Measurements from ENCODE around the gene DIS3L2.
"Not testable (repeated sequence)": the region's sequence is repeated elsewhere in the genome, so short reads cannot be mapped to it uniquely, and the experiment has no call there.

The DIS3L2 gene

GRCh38 chr2:232368311-232368731 is 406.8 kb downstream of the DIS3L2 start:
- H3K27me3 ChIP-seq (replicated peaks; ENCODE audit: control insufficient read depth, insufficient read depth, low read length), result no peaks in the 10 kb centered on the region; the same call in 1 of the 2 replicates
- no peaks in the 10 kb centered on the region for H3K36me3 ChIP-seq (ENCODE audit: control insufficient read depth, insufficient read depth, low read length)
- DNase-seq (ENCODE audit: extremely low read depth, insufficient read length), result no peak
- H3K4me3 ChIP-seq (replicated peaks; ENCODE audit: low read depth, low read length), result no peak overlapping the region
- no peak for TF ChIP-seq CTCF (IDR thresholded peaks at IDR 0.05; ENCODE audit: insufficient read depth, low read length, poor library complexity, severe bottlenecking)

- DNase-seq (ENCODE audit: extremely low read depth, insufficient read length), result no peak
- no peak overlapping the region for H3K4me3 ChIP-seq (replicated peaks; ENCODE audit: low read depth, low read length)
- no peaks in the 10 kb centered on the region; the same call in 1 of the 2 replicates for H3K27me3 ChIP-seq (replicated peaks; ENCODE audit: control insufficient read depth, insufficient read depth, low read length)
- H3K36me3 ChIP-seq (ENCODE audit: control insufficient read depth, insufficient read depth, low read length), result no peaks in the 10 kb centered on the region
- no peak for TF ChIP-seq CTCF (IDR thresholded peaks at IDR 0.05; ENCODE audit: insufficient read depth, low read length, poor library complexity, severe bottlenecking)
These were observed 407.8 kb downstream of the DIS3L2 start for GRCh38 chr2:232369126-232369951.

GRCh38 chr2:232370007-232370406 is 408.5 kb downstream of the DIS3L2 start:
- DNase-seq (ENCODE audit: extremely low read depth, insufficient read length); H3K27me3 ChIP-seq (replicated peaks; ENCODE audit: control insufficient read depth, insufficient read depth, low read length); H3K4me3 ChIP-seq (replicated peaks; ENCODE audit: low read depth, low read length); H3K36me3 ChIP-seq (ENCODE audit: control insufficient read depth, insufficient read depth, low read length): not testable (repeated sequence)

- no peak for TF ChIP-seq CTCF (IDR thresholded peaks at IDR 0.05; ENCODE audit: insufficient read depth, low read length, poor library complexity, severe bottlenecking)
- Histone ChIP-seq H3K27me3 (replicated peaks; ENCODE audit: control insufficient read depth, insufficient read depth, low read length) (no peaks in the 10 kb centered on the region; the same call in 1 of the 2 replicates), H3K4me3 (replicated peaks; ENCODE audit: low read depth, low read length) (no peak overlapping the region), H3K36me3 (ENCODE audit: control insufficient read depth, insufficient read depth, low read length) (no peaks in the 10 kb centered on the region)
- DNase-seq (ENCODE audit: extremely low read depth, insufficient read length), result no peak
These were observed 411.0 kb downstream of the DIS3L2 start for GRCh38 chr2:232372231-232373208.

GRCh38 chr2:232374356-232374755 is 412.8 kb downstream of the DIS3L2 start:
- H3K36me3 ChIP-seq (ENCODE audit: control insufficient read depth, insufficient read depth, low read length), result no peaks in the 10 kb centered on the region
- H3K27me3 ChIP-seq (replicated peaks; ENCODE audit: control insufficient read depth, insufficient read depth, low read length), result no peaks in the 10 kb centered on the region; the same call in 1 of the 2 replicates
- DNase-seq (ENCODE audit: extremely low read depth, insufficient read length), result no peak
- H3K4me3 ChIP-seq (replicated peaks; ENCODE audit: low read depth, low read length), result no peak overlapping the region
- no peak for TF ChIP-seq CTCF (IDR thresholded peaks at IDR 0.05; ENCODE audit: insufficient read depth, low read length, poor library complexity, severe bottlenecking)

- DNase-seq (ENCODE audit: extremely low read depth, insufficient read length), result no peak
- no peaks in the 10 kb centered on the region for H3K36me3 ChIP-seq (ENCODE audit: control insufficient read depth, insufficient read depth, low read length)
- TF ChIP-seq CTCF (IDR thresholded peaks at IDR 0.05; ENCODE audit: insufficient read depth, low read length, poor library complexity, severe bottlenecking), result no peak
- no peak overlapping the region for H3K4me3 ChIP-seq (replicated peaks; ENCODE audit: low read depth, low read length)
- H3K27me3 ChIP-seq (replicated peaks; ENCODE audit: control insufficient read depth, insufficient read depth, low read length), result no peaks in the 10 kb centered on the region; the same call in 1 of the 2 replicates
These were observed 413.7 kb downstream of the DIS3L2 start for GRCh38 chr2:232375164-232375563.

Measured in GM06990 (cell line).